Endothelial cell of umbilical vein (primary cell): ENCODE results near the gene COX4I1. TPM values are rescaled to one million over a fixed set of nuclear protein-coding genes. Genes with fewer than 3 reads are reported as not detected.

Experiments
- BruUV-seq: library from RNA; stranded (reverse); fragments of 400-500 nt; replicated peaks from 2 replicates; lab custom pipeline; 2021; lab: Mats Ljungman, UMichigan
- CTCF ChIA-PET: fragments of 300-600, 350-600 bp; sonication (Branson Sonifier 250); formaldehyde crosslinking; loops from one replicate; lab custom pipeline; 2021; ENCODE audit warnings: antibody characterized with exemption, inconsistent platforms; lab: Charles Lee
- POLR2A ChIA-PET: fragments of 300-600, 350-600 bp; sonication (Branson Sonifier 250); formaldehyde crosslinking; loops from one replicate; lab custom pipeline; 2021; ENCODE audit warnings: antibody characterized with exemption, inconsistent platforms; lab: Charles Lee
- DNase-seq: peaks from one replicate; pipeline ENCODE4 v3.0.0-alpha.2; 2011; ENCODE audit warnings: low read depth, low spot score
- FAIRE-seq: peaks from 2 replicates; lab custom pipeline; 2011; peaks lifted over from hg19 to GRCh38; lab: Jason Lieb, UNC
- H2AFZ ChIP-seq: 2 replicates; pipeline ENCODE4 v1.6.0; 2012; ENCODE audit warnings: low read depth, low read length, control low read depth, inconsistent platforms
- H3K27ac ChIP-seq: 2 replicates; pipeline ENCODE4 v1.5.1; 2011; ENCODE audit warnings: low read depth, mild to moderate bottlenecking, control low read depth, low read length, moderate library complexity; ENCODE audit not compliant: insufficient read depth
- H3K27me3 ChIP-seq, 2 experiments: 2 replicates each; pipeline versions ENCODE4 v1.6.0 to v1.6.1; 2011; ENCODE audit warnings: low read length in 2 of 2, mixed read lengths in 1 of 2; ENCODE audit not compliant: control insufficient read depth in 2 of 2, insufficient read depth in 2 of 2
- H3K36me3 ChIP-seq, 2 experiments: 2 replicates in 1 of 2; 3 replicates in 1 of 2; pipeline ENCODE4 v1.5.1; 2011; ENCODE audit warnings: low read length in 2 of 2, mild to moderate bottlenecking in 1 of 2, moderate library complexity in 1 of 2; ENCODE audit not compliant: control insufficient read depth in 2 of 2, insufficient read depth in 2 of 2; ENCODE audit errors: extremely low read depth in 1 of 2
- H3K4me1 ChIP-seq: 3 replicates; pipeline ENCODE4 v1.5.1; 2011; ENCODE audit warnings: mild to moderate bottlenecking, low read length; ENCODE audit not compliant: control insufficient read depth, insufficient read depth; ENCODE audit errors: extremely low read depth
- H3K4me2 ChIP-seq: 2 replicates; pipeline ENCODE4 v1.6.1; 2011; ENCODE audit warnings: low read length, control low read depth, mixed read lengths; ENCODE audit not compliant: insufficient read depth
- H3K4me3 ChIP-seq, 3 experiments: fragments of 200-600 bp in 1 of 3; sonication (generic), shearing (Covaris generic) in 1 of 3; replicated peaks in 1 of 3; 2 replicates each; pipeline ENCODE4 v1.5.1; 2011 to 2016; ENCODE audit warnings: control low read depth in 3 of 3, low read length in 3 of 3, mild to moderate bottlenecking in 2 of 3, inconsistent platforms in 1 of 3, low read depth in 1 of 3, moderate library complexity in 1 of 3; ENCODE audit not compliant: insufficient read depth in 1 of 3
- H3K79me2 ChIP-seq: 2 replicates; pipeline ENCODE4 v1.6.0; 2012; ENCODE audit warnings: low read length, inconsistent platforms; ENCODE audit not compliant: control insufficient read depth, insufficient read depth
- H3K9ac ChIP-seq: replicated peaks from 2 replicates; pipeline ENCODE3; 2011; ENCODE audit warnings: low read length, control low read depth; ENCODE audit not compliant: insufficient read depth; ENCODE audit errors: extremely low read depth
- H3K9me1 ChIP-seq: replicated peaks from 3 replicates; pipeline ENCODE4 v1.6.0; 2011; ENCODE audit warnings: mild to moderate bottlenecking, low read length; ENCODE audit not compliant: control insufficient read depth, insufficient read depth; ENCODE audit errors: extremely low read depth
- H3K9me3 ChIP-seq: replicated peaks from 2 replicates; pipeline ENCODE4 v1.5.1; 2012; ENCODE audit warnings: low read length, inconsistent platforms; ENCODE audit not compliant: control insufficient read depth, insufficient read depth
- H4K20me1 ChIP-seq: replicated peaks from 2 replicates; pipeline ENCODE3; 2011; ENCODE audit warnings: mild to moderate bottlenecking, low read length; ENCODE audit not compliant: control insufficient read depth, insufficient read depth; ENCODE audit errors: extremely low read depth
- CTCF ChIP-seq, 2 donors: IDR thresholded peaks; 1 replicate in 1 of 2; 2 replicates in 1 of 2; pipeline ENCODE4 v1.5.1; 2011; ENCODE audit warnings: low read length in 2 of 2, mild to moderate bottlenecking in 2 of 2, moderate library complexity in 2 of 2, control low read depth in 1 of 2, inconsistent platforms in 1 of 2, low read depth in 1 of 2; ENCODE audit not compliant: insufficient read depth in 1 of 2; ENCODE audit errors: extremely low read depth in 1 of 2
- EZH2 ChIP-seq: IDR thresholded peaks from 2 replicates; pipeline ENCODE4 v1.6.1; 2012; ENCODE audit warnings: borderline replicate concordance, low read depth, mild to moderate bottlenecking, moderate library complexity, low read length, inconsistent platforms; ENCODE audit not compliant: severe bottlenecking
- FOS ChIP-seq: IDR thresholded peaks from 2 replicates; pipeline ENCODE4 v1.6.1; 2011; ENCODE audit warnings: mild to moderate bottlenecking, low read length, moderate library complexity, borderline replicate concordance; ENCODE audit not compliant: insufficient read depth
- GATA2 ChIP-seq: IDR thresholded peaks from 2 replicates; pipeline ENCODE4 v1.7.0; 2011; ENCODE audit warnings: low read depth, mild to moderate bottlenecking, moderate library complexity, mixed read lengths, low read length; ENCODE audit not compliant: insufficient read length, insufficient read depth
- JUN ChIP-seq: IDR thresholded peaks from 2 replicates; pipeline ENCODE4 v1.6.1; 2011; ENCODE audit warnings: borderline replicate concordance, low read depth; ENCODE audit not compliant: insufficient read length, insufficient read depth
- MAX ChIP-seq: IDR thresholded peaks from 2 replicates; pipeline ENCODE4 v1.6.1; 2011; ENCODE audit not compliant: insufficient read depth, insufficient read length
- MYC ChIP-seq: IDR thresholded peaks from one replicate; pipeline ENCODE4 v1.6.1; 2011; ENCODE audit warnings: mild to moderate bottlenecking, low read depth, low read length
- POLR2A ChIP-seq: IDR thresholded peaks from 2 replicates; pipeline ENCODE4 v1.6.1; 2012; ENCODE audit warnings: low read depth, mild to moderate bottlenecking, control low read depth, low read length
- POLR2AphosphoS5 ChIP-seq: IDR thresholded peaks from 2 replicates; pipeline ENCODE4 v1.6.1; 2012; ENCODE audit warnings: low read depth, mild to moderate bottlenecking, control low read depth, low read length, moderate library complexity; ENCODE audit not compliant: insufficient read depth
- dilution Hi-C: fragments of 300-500 bp; cut with MboI; formaldehyde crosslinking; loops from one replicate; pipeline ENCODE4 v1.15.0; 2019; ENCODE audit warnings: low sequenced_read_pairs; ENCODE audit not compliant: extremely low pct_ligation_motif_present
- intact Hi-C: fragments of 100-400 bp; cut with micrococcal nuclease; formaldehyde crosslinking; loops from one replicate; pipeline ENCODE4 v1.10.0; 2022
- polyA plus RNA-seq, 4 experiments: library from polyadenylated mRNA; depleted of rRNA in 3 of 4; stranded (reverse) in 3 of 4; unstranded in 1 of 4; fragments of >200 nt; gene quantifications; 2 replicates each; pipeline versions ENCODE4 v1.2.1 to v1.2.3, GENCODE V29; 2011 to 2012; ENCODE audit warnings: missing spikeins in 1 of 4
- total RNA-seq: library from RNA; stranded (reverse); gene quantifications from 2 replicates; pipeline ENCODE4 v1.2.3, GENCODE V29; 2021

Gene COX4I1
- total and polyA plus RNA-seq, 2 donors (not counting 3 experiments of a cell fraction or from before 2014, with no cell fraction given), result 560 to 953 TPM

GRCh38 chr16:85805442-85806045 lies 6.0 kb downstream of the COX4I1 start:
- H3K4me1 ChIP-seq, result peaks cover 6% of the 10 kb centered on the region
- TF ChIP-seq EZH2 (no peak), POLR2A (no peak), POLR2AphosphoS5 (no peak), JUN (no peak), MYC (no peak), FOS (no peak), MAX (no peak), CTCF (IDR thresholded peaks at IDR 0.05; ENCODE audit: extremely low read depth in 1 of 2, insufficient read depth in 1 of 2, low read depth in 1 of 2, low read length in 2 of 2) (no peak), GATA2 (no peak)
- BruUV-seq, result no TSS peak
- no peak overlapping the region for H3K9ac ChIP-seq
- POLR2A ChIA-PET, result no interaction called here
- dilution Hi-C loops (no loop called here), intact Hi-C loops (no loop called here)
- H3K27me3 ChIP-seq, result no peaks in the 10 kb centered on the region
- no peaks in the 10 kb centered on the region for H3K9me3 ChIP-seq
- no peak for DNase-seq
- H2AFZ ChIP-seq, result no peak overlapping the region
- H3K9me1 ChIP-seq, result no peaks in the 10 kb centered on the region
- no peak overlapping the region for H3K4me2 ChIP-seq
- H3K36me3 ChIP-seq, result peaks cover 24 to 40% of the 10 kb centered on the region in 2 experiments
- no peak overlapping the region for H3K4me3 ChIP-seq
- no peak for FAIRE-seq
- no peaks in the 10 kb centered on the region for H4K20me1 ChIP-seq
- H3K79me2 ChIP-seq, result peaks cover 27% of the 10 kb centered on the region
- CTCF ChIA-PET, result interaction anchor here (1.1 kb wide), 1 partner anchor 14 kb away, joined by 3 read pairs; no protein-coding TSS in a partner anchor
- H3K27ac ChIP-seq, result no peak overlapping the region
